ENCODE measurements around the gene NHLRC2.

- TF ChIP-seq CTCF (IDR thresholded peaks at IDR 0.05 in 8 of 11, conservative IDR thresholded peaks at IDR 0.05 in 3 of 11) (no peak), POLR2A (IDR thresholded peaks at IDR 0.05) (no peak)
Measured at GRCh38 chr10:113911839-113912238, 57.4 kb downstream of the NHLRC2 start.
